Aortic smooth muscle cell (primary cell): ENCODE results near the gene CWH43. TPM values are rescaled to one million over a fixed set of nuclear protein-coding genes. Genes with fewer than 3 reads are reported as not detected.

Source experiments
- total RNA-seq: library from RNA; depleted of rRNA; stranded (reverse); fragments of >200 nt; gene quantifications from 2 replicates; pipeline ENCODE4 v1.2.3, GENCODE V29; 2014

Gene CWH43
- total RNA-seq: not detected in 2 replicates

GRCh38 chr4:48985976-48986653 lies at the start of gene CWH43:
TSS of gene CWH43 (plus strand) at chr4:48986275. CDS start at chr4:48986430, 155 bp downstream.

Other genes with a start within 250 kb of the CWH43 start
- gene FRYL, start 206.0 kb upstream of the CWH43 start, total RNA-seq: 66.5 and 92.4 TPM in 2 replicates
- 83.9 and 99.4 TPM in 2 replicates for gene OCIAD1, start 155.2 kb upstream of the CWH43 start, total RNA-seq
- gene OCIAD2, start 79.5 kb upstream of the CWH43 start, total RNA-seq: 64.3 and 72.2 TPM in 2 replicates